RWPE1 (cell line): ENCODE results near the gene DCX.

Source experiments
- CTCF ChIA-PET: fragments of 350-600 bp; sonication (Branson Sonifier 250); formaldehyde crosslinking; extraction: SDS; loops from one replicate; lab custom pipeline; 2021; lab: Yijun Ruan, JAX
- POLR2A ChIA-PET: fragments of 400-600 bp; formaldehyde crosslinking; extraction: SDS; loops from one replicate; lab custom pipeline; 2020; ENCODE audit warnings: antibody characterized with exemption; ENCODE audit not compliant: low non-redundant PET; lab: Yijun Ruan, JAX
- DNase-seq: peaks from one replicate; pipeline ENCODE4 v3.0.0; 2012; ENCODE audit warnings: low spot score
- H3K27ac ChIP-seq: fragments of 450-650 bp; 2 replicates; pipeline ENCODE4 v1.5.1; 2017
- CTCF ChIP-seq: fragments of 450-650 bp; conservative IDR thresholded peaks from 2 replicates; pipeline ENCODE4 v1.5.1; 2017; ENCODE audit warnings: low read depth, mild to moderate bottlenecking

DCX gene

GRCh38 chrX:111283446-111283845, 128.5 kb downstream of the DCX start:
- H3K27ac ChIP-seq = no peak overlapping the region
- no peak for TF ChIP-seq CTCF
- DNase-seq = no peak
- POLR2A ChIA-PET = no interaction called here
- CTCF ChIA-PET = no interaction called here

GRCh38 chrX:111282991-111283390, 129.0 kb downstream of the DCX start:
- ChIA-PET POLR2A (no interaction called here), CTCF (no interaction called here)
- no peak for TF ChIP-seq CTCF
- H3K27ac ChIP-seq = no peak overlapping the region
- DNase-seq = no peak

GRCh38 chrX:111282139-111282538, 129.9 kb downstream of the DCX start:
- DNase-seq = no peak
- ChIA-PET POLR2A (no interaction called here), CTCF (no interaction called here)
- no peak for TF ChIP-seq CTCF
- H3K27ac ChIP-seq = no peak overlapping the region

GRCh38 chrX:111270339-111270738, 141.7 kb downstream of the DCX start, which contains the start of gene CAPN6:
Gene CAPN6 (minus strand): TSS chrX:111270483. CDS start chrX:111263936, 6,547 bp downstream.
- ChIA-PET CTCF (no interaction called here), POLR2A (no interaction called here)
- TF ChIP-seq CTCF = no peak
- H3K27ac ChIP-seq = no peak within 1 kb of the TSS
- DNase-seq = peak; percentile 8

GRCh38 chrX:111268506-111268905, 143.5 kb downstream of the DCX start:
- H3K27ac ChIP-seq = no peak overlapping the region
- ChIA-PET POLR2A (no interaction called here), CTCF (no interaction called here)
- TF ChIP-seq CTCF = no peak
- no peak for DNase-seq

GRCh38 chrX:111265486-111265885, 146.5 kb downstream of the DCX start:
- H3K27ac ChIP-seq = no peak overlapping the region

More at GRCh38 chrX:111265486-111265885, 146.5 kb downstream of the DCX start:
- DNase-seq = no peak
- POLR2A ChIA-PET = no interaction called here
- TF ChIP-seq CTCF = no peak
- CTCF ChIA-PET = no interaction called here
